ENCODE data around the gene GPRIN2.

DNA sequence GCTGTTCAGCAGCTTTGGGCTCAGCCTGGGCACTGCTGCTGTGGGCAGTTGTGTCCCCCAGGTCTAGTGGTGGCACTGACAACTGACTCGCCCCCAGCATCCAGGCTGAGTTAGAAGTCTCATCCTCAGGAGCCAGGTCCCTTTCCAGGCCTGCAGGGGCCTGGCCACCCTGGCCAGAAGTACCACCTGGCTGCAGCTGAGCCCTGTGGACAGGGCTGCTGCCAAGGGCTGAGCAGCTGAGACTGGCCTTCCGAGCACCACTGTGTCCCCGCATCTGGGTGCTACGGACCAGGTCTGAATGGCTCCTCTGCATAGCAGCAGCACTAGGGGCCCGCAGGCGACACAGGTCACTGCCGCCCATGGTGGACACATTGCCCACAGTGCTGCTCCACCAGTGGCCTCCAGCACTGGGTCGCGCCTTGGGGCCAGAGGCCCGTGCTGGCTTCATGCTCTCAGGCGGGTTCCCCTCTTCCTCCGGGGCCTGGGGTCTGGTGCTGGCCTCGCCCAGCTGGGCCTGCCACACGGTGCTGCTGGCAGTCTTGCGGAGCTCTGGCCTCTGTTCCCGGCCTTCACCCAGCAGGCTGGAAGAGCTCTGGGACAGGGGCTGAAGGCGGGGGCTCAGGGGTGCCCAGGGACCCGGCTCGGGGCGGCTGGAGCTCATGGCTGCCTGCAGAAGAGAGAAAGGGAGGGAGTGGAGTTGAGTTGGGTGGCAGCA, 6.2 kb downstream of the GPRIN2 start:
- TF ChIP-seq CTCF (IDR thresholded peaks at IDR 0.05; ENCODE audit: insufficient read depth, low read length, poor library complexity, severe bottlenecking) (no peak), EZH2phosphoT487 (conservative IDR thresholded peaks at IDR 0.05; ENCODE audit: low read length) (no peak)

Data from SU-DHL-6 (cell line).